Muscle of leg (tissue), 11 donors: ENCODE data around the gene AGRN. TPM values are rescaled to one million over a fixed set of nuclear protein-coding genes. Genes with fewer than 3 reads are reported as not detected.

Experiments
- DNase-seq: peaks from one replicate; pipeline ENCODE4 v3.0.0; 2013
- H3K27ac ChIP-seq: one replicate; pipeline ENCODE4 v1.5.1; 2013; ENCODE audit warnings: mild to moderate bottlenecking, low read length, control low read depth
- H3K27me3 ChIP-seq: one replicate; pipeline ENCODE4 v1.6.1; 2013; ENCODE audit warnings: low read length; ENCODE audit not compliant: control insufficient read depth, insufficient read depth
- H3K36me3 ChIP-seq: one replicate; pipeline ENCODE4 v1.6.1; 2013; ENCODE audit warnings: low read length; ENCODE audit not compliant: control insufficient read depth, insufficient read depth
- H3K4me1 ChIP-seq: one replicate; pipeline ENCODE4 v1.6.1; 2013; ENCODE audit warnings: low read length; ENCODE audit not compliant: control insufficient read depth, insufficient read depth
- H3K4me3 ChIP-seq: one replicate; pipeline ENCODE4 v1.5.1; 2013; ENCODE audit warnings: low read length, control low read depth
- H3K9me3 ChIP-seq: replicated peaks from 2 replicates; pipeline ENCODE4 v1.6.1; 2013; ENCODE audit warnings: low read depth, low read length; ENCODE audit not compliant: control insufficient read depth
- whole genome bisulfite sequencing: methylation state at CpG from one replicate; pipeline ENCODE4 v1.1.5; 2013; ENCODE audit warnings: missing lambda C conversion rate; ENCODE audit not compliant: insufficient coverage; 5-methylcytosine and 5-hydroxymethylcytosine counted together
- polyA plus RNA-seq, 8 donors: library from polyadenylated mRNA; unstranded; fragments of 120-200 nt; gene quantifications; one replicate each; pipeline versions ENCODE4 v1.2.1 to v1.2.3, GENCODE V29; 2013; ENCODE audit warnings: inconsistent platforms in 1 of 8, low replicate concordance in 1 of 8; ENCODE audit not compliant: insufficient read length in 8 of 8, insufficient read depth in 1 of 8
- total RNA-seq: library from RNA; stranded (reverse); fragments of 120-200 nt; gene quantifications from one replicate; pipeline ENCODE4 v1.2.4, GENCODE V29; 2013

The AGRN gene
- total and polyA plus RNA-seq, 9 donors = 16.0 to 92.0 (median 58.0) TPM

GRCh38 chr1:1083416-1084371, 63.8 kb downstream of the AGRN start:
- Histone ChIP-seq H3K4me1 (peaks cover 14% of the 10 kb centered on the region), H3K27ac (no peak overlapping the region), H3K27me3 (peaks cover 11% of the 10 kb centered on the region), H3K4me3 (no peak overlapping the region), H3K9me3 (no peaks in the 10 kb centered on the region), H3K36me3 (peaks cover 4% of the 10 kb centered on the region)
- DNase-seq = peak; percentile 2
- 83% methylated on average over 41 of the region's 43 CpGs for WGBS

DNA sequence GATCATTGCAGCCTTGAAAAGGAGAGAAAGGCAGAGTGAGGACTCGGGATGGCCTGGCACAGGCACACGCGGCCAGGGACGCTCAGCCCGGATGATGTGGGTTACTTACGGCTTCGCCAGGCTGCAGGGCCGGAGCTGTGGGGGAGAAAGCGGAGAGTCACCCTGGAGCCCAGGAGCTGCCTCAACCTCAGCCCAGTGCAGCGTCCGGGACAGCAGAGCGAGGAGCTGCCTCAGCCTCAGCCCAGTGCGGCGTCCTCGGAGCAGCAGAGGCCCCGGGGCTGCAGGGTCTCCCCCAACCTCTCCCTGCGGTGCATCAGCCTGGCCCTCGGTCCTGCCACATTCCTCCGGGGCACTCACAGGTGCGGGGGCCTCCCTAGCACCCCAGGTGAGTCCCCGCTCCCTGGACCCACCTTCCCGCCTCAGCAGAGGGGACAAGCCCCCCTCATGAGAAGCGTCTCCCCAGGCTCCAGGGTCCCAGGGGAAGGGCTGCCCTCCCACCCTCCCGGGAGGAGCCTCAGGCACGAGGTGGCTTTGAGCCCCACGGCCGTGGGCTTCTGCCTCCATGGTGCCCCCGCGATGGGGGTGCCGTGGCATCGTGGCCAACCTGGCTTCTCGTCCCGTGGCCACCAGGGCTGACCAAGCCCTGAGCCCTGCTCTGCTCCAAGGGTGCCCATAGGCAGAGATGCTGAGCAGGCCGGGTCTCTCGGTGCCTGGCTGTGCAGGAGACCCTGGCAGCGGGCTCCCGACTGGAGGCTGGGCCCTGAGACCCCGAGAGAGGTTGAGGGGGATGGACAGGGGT, 64.7 kb downstream of the AGRN start:
- peak; percentile 2 for DNase-seq
- Histone ChIP-seq H3K27me3 (peaks cover 7% of the 10 kb centered on the region), H3K27ac (no peak overlapping the region), H3K4me3 (no peak overlapping the region), H3K36me3 (peaks cover 4% of the 10 kb centered on the region), H3K4me1 (peaks cover 10% of the 10 kb centered on the region), H3K9me3 (no peaks in the 10 kb centered on the region)
- WGBS = 79% methylated on average over 33 of the region's 38 CpGs

GRCh38 chr1:1085171-1085841, 65.4 kb downstream of the AGRN start:
- H3K27ac ChIP-seq = no peak overlapping the region
- H3K9me3 ChIP-seq = no peaks in the 10 kb centered on the region
- DNase-seq = peak; percentile 1
- peaks cover 4% of the 10 kb centered on the region for H3K36me3 ChIP-seq
- no peak overlapping the region for H3K4me3 ChIP-seq
- H3K27me3 ChIP-seq = peaks cover under 1% of the 10 kb centered on the region
- WGBS = 83% methylated on average over 30 of the region's 30 CpGs
- H3K4me1 ChIP-seq = peaks cover 3% of the 10 kb centered on the region

DNA sequence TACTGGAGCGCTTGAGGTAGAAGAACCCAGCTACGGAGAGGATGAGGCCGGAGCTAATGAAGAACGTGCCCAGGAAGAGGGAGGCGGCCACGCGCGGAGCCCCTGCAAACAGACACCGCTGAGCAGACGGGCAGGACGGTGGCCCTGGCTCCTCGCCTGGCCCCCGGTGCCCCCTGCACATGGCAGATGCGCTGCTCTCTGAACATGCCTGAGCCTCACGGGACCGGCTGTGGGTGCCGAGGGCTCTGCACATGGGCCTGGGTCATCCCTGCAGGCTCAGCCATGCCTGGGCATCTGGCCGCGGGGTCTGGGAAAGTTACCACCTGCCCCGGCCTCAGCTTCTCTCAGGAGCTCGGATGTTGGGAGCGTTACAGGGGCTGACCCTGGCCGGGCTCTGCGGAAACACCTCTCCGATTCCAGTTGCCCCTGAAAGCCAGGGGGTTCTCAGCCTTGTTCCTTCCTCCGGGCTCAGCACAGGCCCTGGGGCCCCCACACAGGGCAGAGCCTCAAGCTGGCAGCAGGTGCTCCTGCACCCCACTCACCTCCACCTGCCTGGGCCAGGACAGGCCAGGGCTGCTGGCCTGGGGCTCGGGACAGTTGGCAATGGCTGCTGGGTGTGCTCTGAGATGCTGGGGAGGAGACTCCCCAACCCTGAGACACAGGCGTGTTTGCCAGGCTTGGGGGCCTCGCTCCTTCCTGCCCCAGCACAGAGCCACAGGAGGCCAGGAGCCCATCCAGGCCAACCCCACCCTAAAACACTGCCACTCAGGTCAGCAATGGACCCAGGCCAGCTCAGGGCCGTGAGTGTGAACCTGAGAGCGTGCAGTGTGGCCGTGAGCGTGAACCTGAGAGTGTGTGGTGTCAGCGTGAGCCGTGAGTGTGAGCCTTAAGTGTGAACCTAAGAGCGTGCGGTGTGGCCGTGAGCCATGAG, 66.3 kb downstream of the AGRN start:
- no peaks in the 10 kb centered on the region for H3K9me3 ChIP-seq
- WGBS = 86% methylated on average over 37 of the region's 38 CpGs
- DNase-seq = peak; percentile 1

GRCh38 chr1:1086911-1087341, 67.0 kb downstream of the AGRN start:
- no peaks in the 10 kb centered on the region for H3K4me1 ChIP-seq
- H3K27me3 ChIP-seq = no peaks in the 10 kb centered on the region
- 82% methylated on average over 14 of the region's 17 CpGs for WGBS
- H3K9me3 ChIP-seq = no peaks in the 10 kb centered on the region
- no peak overlapping the region for H3K4me3 ChIP-seq
- H3K27ac ChIP-seq = no peak overlapping the region
- peaks cover 4% of the 10 kb centered on the region for H3K36me3 ChIP-seq
- no peak for DNase-seq

More for the DNA sequence above, 66.3 kb downstream of the AGRN start:
- H3K4me1 ChIP-seq = no peaks in the 10 kb centered on the region
- no peaks in the 10 kb centered on the region for H3K27me3 ChIP-seq
- no peak overlapping the region for H3K27ac ChIP-seq
- no peak overlapping the region for H3K4me3 ChIP-seq
- peaks cover 4% of the 10 kb centered on the region for H3K36me3 ChIP-seq

GRCh38 chr1:1087351-1088028, 67.6 kb downstream of the AGRN start:
- no peaks in the 10 kb centered on the region for H3K9me3 ChIP-seq
- no peak overlapping the region for H3K4me3 ChIP-seq
- H3K36me3 ChIP-seq = peaks cover 4% of the 10 kb centered on the region
- no peak overlapping the region for H3K27ac ChIP-seq
- DNase-seq = peak; percentile 10
- no peaks in the 10 kb centered on the region for H3K27me3 ChIP-seq
- no peaks in the 10 kb centered on the region for H3K4me1 ChIP-seq
- 82% methylated on average over 31 of the region's 38 CpGs for WGBS

GRCh38 chr1:1088029-1088800, 68.3 kb downstream of the AGRN start:
- H3K4me3 ChIP-seq = no peak overlapping the region
- H3K27ac ChIP-seq = no peak overlapping the region
- H3K9me3 ChIP-seq = no peaks in the 10 kb centered on the region
- peaks cover 4% of the 10 kb centered on the region for H3K36me3 ChIP-seq
- DNase-seq = no peak
- 91% methylated on average over 26 of the region's 39 CpGs for WGBS
- no peaks in the 10 kb centered on the region for H3K4me1 ChIP-seq
- H3K27me3 ChIP-seq = no peaks in the 10 kb centered on the region

DNA sequence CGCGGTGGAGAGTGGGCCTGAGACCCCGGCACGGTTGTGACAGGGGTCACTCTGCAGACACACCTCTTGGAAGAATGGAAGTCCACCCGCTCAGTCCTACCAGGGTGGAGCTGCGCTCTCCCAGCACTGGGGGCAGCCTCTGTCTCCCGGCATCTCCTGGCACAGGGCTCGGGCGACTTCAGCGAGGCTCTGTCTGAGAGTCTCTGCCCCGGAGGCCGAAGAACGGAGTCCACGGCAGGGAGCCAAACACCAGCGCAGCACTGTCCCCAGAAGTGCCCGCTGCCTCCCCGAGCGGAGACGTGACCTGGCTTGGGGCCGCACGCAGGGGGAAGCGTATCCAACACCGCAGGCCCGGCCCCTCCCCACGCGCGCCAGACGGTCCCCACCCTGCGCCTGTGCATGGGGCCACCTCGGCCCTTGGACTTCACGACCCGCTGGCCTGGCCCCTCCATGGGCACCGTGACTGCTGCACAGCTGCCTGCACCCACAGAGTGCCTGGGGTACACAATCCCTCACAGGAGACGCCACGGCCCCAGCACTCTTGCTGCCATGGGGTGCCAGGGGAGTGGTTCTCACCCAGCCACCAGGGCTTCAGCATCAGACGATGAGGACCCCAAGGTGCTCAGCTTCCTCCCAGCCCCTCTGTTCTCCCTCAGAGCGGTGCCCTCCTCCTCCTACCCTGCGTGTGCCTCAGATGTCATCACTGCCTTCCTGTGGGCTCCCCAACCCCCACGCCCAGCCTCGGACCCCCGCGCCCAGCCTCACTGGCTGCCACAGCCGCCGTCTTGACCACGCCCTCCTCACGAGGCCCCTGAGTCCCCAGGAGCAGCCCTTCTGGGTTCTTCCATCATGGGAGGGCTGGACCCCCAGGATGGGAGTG, 69.1 kb downstream of the AGRN start:
- H3K9me3 ChIP-seq = no peaks in the 10 kb centered on the region
- H3K36me3 ChIP-seq = no peaks in the 10 kb centered on the region
- no peaks in the 10 kb centered on the region for H3K4me1 ChIP-seq
- H3K27ac ChIP-seq = no peak overlapping the region
- no peaks in the 10 kb centered on the region for H3K27me3 ChIP-seq
- DNase-seq = peak; percentile 3
- WGBS = 88% methylated on average over 42 of the region's 46 CpGs
- H3K4me3 ChIP-seq = no peak overlapping the region
